T1000 (cell line): Measurements from ENCODE around the gene BBS1.

Experiments
- DNase-seq: peaks from one replicate; lab custom pipeline; 2025; ENCODE audit warnings: mixed read lengths; lab: John Stamatoyannopoulos, UW

The BBS1 gene

GRCh38 chr11:66549696-66550095 lies 39.3 kb downstream of the BBS1 start:
- no peak for DNase-seq

- DNase-seq: no peak
Measured at GRCh38 chr11:66550887-66551286, 40.5 kb downstream of the BBS1 start.

GRCh38 chr11:66554602-66555001 lies 44.2 kb downstream of the BBS1 start:
- DNase-seq: no peak

GRCh38 chr11:66555416-66555815 lies 45.0 kb downstream of the BBS1 start:
- DNase-seq: no peak

GRCh38 chr11:66556086-66556485 lies 45.7 kb downstream of the BBS1 start:
- no peak for DNase-seq

- DNase-seq: no peak
Measured at GRCh38 chr11:66557733-66558326, 47.4 kb downstream of the BBS1 start.

- no peak for DNase-seq
Measured at GRCh38 chr11:66559142-66559865, 48.9 kb downstream of the BBS1 start.

GRCh38 chr11:66559866-66560676 lies 49.6 kb downstream of the BBS1 start:
- DNase-seq: no peak

GRCh38 chr11:66561178-66561974 lies 50.9 kb downstream of the BBS1 start:
- no peak for DNase-seq

GRCh38 chr11:66561975-66562248 lies 51.5 kb downstream of the BBS1 start:
- no peak for DNase-seq

- DNase-seq: no peak
Measured at GRCh38 chr11:66562275-66562674, 51.8 kb downstream of the BBS1 start.

GRCh38 chr11:66562907-66563583 lies 52.6 kb downstream of the BBS1 start:
- no peak for DNase-seq

- DNase-seq: no peak
Measured at GRCh38 chr11:66563832-66564231, 53.4 kb downstream of the BBS1 start.

- DNase-seq: no peak
Measured at GRCh38 chr11:66564538-66564937, 54.1 kb downstream of the BBS1 start.

- DNase-seq: no peak
Measured at GRCh38 chr11:66564984-66565383, 54.5 kb downstream of the BBS1 start.

GRCh38 chr11:66566221-66566620 lies 55.8 kb downstream of the BBS1 start:
- no peak for DNase-seq

- no peak for DNase-seq
Measured at GRCh38 chr11:66567787-66568123, 57.3 kb downstream of the BBS1 start.

- DNase-seq: peak; percentile 61
Measured at GRCh38 chr11:66568124-66568916, 57.9 kb downstream of the BBS1 start, which contains the start of gene CTSF. Gene CTSF, minus strand, starts transcription at chr11:66568606. Its CDS starts 120 bp downstream, at chr11:66568486.

- no peak for DNase-seq
Measured at GRCh38 chr11:66569076-66569475, 58.6 kb downstream of the BBS1 start.

GRCh38 chr11:66570079-66570849 lies 59.8 kb downstream of the BBS1 start:
- DNase-seq: no peak
